Mesothelial cell of epicardium (in vitro differentiated cells): Measurements from ENCODE around the gene ATCAY. TPM values are rescaled to one million over a fixed set of nuclear protein-coding genes. Genes with fewer than 3 reads are reported as not detected.
"Not testable (repeated sequence)": the region's sequence is repeated elsewhere in the genome, so short reads cannot be mapped to it uniquely, and the experiment has no call there.

Experiments used
- DNase-seq, 2 experiments: peaks; one replicate each; pipeline ENCODE4 v3.0.0; 2021; ENCODE audit warnings: low spot score in 2 of 2; ENCODE audit not compliant: unreplicated experiment in 2 of 2
- H3K27ac Mint-ChIP-seq: 2 replicates; pipeline ENCODE4 v1.8.0; 2021; ENCODE audit warnings: mixed read lengths
- H3K27me3 Mint-ChIP-seq: 2 replicates; pipeline ENCODE4 v1.8.0; 2021; ENCODE audit warnings: low read depth, mixed read lengths
- H3K36me3 Mint-ChIP-seq: 2 replicates; pipeline ENCODE4 v1.8.0; 2021; ENCODE audit warnings: mixed read lengths
- H3K4me1 Mint-ChIP-seq: 2 replicates; pipeline ENCODE4 v1.8.0; 2021; ENCODE audit warnings: mixed read lengths
- H3K4me3 Mint-ChIP-seq: 2 replicates; pipeline ENCODE4 v1.8.0; 2021; ENCODE audit warnings: mild to moderate bottlenecking, moderate library complexity, mixed read lengths
- H3K9me3 Mint-ChIP-seq: 2 replicates; pipeline ENCODE4 v1.8.0; 2021; ENCODE audit warnings: mixed read lengths
- total RNA-seq: library from RNA; stranded (reverse); gene quantifications from 3 replicates; pipeline ENCODE4 v1.2.1, GENCODE V29; 2021
- TF ChIP-seq, protein P1 (sequence below): fragments of 200-600 bp; sonication (generic); IDR thresholded peaks from one replicate; pipeline ENCODE4 v1.5.0; 2021; ENCODE audit warnings: antibody characterized with exemption; ENCODE audit not compliant: unreplicated experiment

Gene ATCAY
- total RNA-seq, 1 donor from 2014 or later, result not detected

GRCh38 chr19:3881272-3882040 lies 971 bp downstream of the ATCAY start:
- Mint-ChIP-seq H3K9me3 (no peaks in the 10 kb centered on the region), H3K27ac (no peak overlapping the region), H3K4me3 (no peak overlapping the region), H3K36me3 (no peaks in the 10 kb centered on the region), H3K27me3 (peaks cover 60% of the 10 kb centered on the region), H3K4me1 (peaks cover 7% of the 10 kb centered on the region)
- TF ChIP-seq, protein P1, sequence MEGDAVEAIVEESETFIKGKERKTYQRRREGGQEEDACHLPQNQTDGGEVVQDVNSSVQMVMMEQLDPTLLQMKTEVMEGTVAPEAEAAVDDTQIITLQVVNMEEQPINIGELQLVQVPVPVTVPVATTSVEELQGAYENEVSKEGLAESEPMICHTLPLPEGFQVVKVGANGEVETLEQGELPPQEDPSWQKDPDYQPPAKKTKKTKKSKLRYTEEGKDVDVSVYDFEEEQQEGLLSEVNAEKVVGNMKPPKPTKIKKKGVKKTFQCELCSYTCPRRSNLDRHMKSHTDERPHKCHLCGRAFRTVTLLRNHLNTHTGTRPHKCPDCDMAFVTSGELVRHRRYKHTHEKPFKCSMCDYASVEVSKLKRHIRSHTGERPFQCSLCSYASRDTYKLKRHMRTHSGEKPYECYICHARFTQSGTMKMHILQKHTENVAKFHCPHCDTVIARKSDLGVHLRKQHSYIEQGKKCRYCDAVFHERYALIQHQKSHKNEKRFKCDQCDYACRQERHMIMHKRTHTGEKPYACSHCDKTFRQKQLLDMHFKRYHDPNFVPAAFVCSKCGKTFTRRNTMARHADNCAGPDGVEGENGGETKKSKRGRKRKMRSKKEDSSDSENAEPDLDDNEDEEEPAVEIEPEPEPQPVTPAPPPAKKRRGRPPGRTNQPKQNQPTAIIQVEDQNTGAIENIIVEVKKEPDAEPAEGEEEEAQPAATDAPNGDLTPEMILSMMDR, result no peak
- no peak for DNase-seq

- Mint-ChIP-seq H3K4me3 (no peak overlapping the region), H3K36me3 (no peaks in the 10 kb centered on the region), H3K4me1 (peaks cover 7% of the 10 kb centered on the region), H3K9me3 (no peaks in the 10 kb centered on the region), H3K27me3 (peaks cover 59% of the 10 kb centered on the region), H3K27ac (no peak overlapping the region)
- no peak for DNase-seq
- TF ChIP-seq, protein P1, result no peak
Measured at GRCh38 chr19:3882041-3882384, 1.5 kb downstream of the ATCAY start.

- no peaks in the 10 kb centered on the region for H3K4me1 Mint-ChIP-seq
- H3K36me3 Mint-ChIP-seq, result no peaks in the 10 kb centered on the region
- H3K4me3 Mint-ChIP-seq, result no peak overlapping the region
- DNase-seq, result no peak
- no peak overlapping the region for H3K27ac Mint-ChIP-seq
- peaks cover 2% of the 10 kb centered on the region for H3K27me3 Mint-ChIP-seq
- no peaks in the 10 kb centered on the region for H3K9me3 Mint-ChIP-seq
- TF ChIP-seq, protein P1, result no peak
Measured at GRCh38 chr19:3890591-3890990, 10.1 kb downstream of the ATCAY start.

- H3K4me1 Mint-ChIP-seq, result no peaks in the 10 kb centered on the region
- H3K27me3 Mint-ChIP-seq, result peaks cover 2% of the 10 kb centered on the region
- DNase-seq, result no peak
- TF ChIP-seq, protein P1, result no peak
- no peak overlapping the region for H3K27ac Mint-ChIP-seq
- H3K9me3 Mint-ChIP-seq, result peaks cover 3% of the 10 kb centered on the region
- H3K36me3 Mint-ChIP-seq, result no peaks in the 10 kb centered on the region
- H3K4me3 Mint-ChIP-seq, result no peak overlapping the region
Measured at GRCh38 chr19:3893509-3894179, 13.2 kb downstream of the ATCAY start.

GRCh38 chr19:3894959-3895358 lies 14.5 kb downstream of the ATCAY start:
- not testable (repeated sequence) for H3K4me1 Mint-ChIP-seq, H3K9me3 Mint-ChIP-seq, H3K27me3 Mint-ChIP-seq, H3K4me3 Mint-ChIP-seq, H3K27ac Mint-ChIP-seq, H3K36me3 Mint-ChIP-seq, DNase-seq

DNA sequence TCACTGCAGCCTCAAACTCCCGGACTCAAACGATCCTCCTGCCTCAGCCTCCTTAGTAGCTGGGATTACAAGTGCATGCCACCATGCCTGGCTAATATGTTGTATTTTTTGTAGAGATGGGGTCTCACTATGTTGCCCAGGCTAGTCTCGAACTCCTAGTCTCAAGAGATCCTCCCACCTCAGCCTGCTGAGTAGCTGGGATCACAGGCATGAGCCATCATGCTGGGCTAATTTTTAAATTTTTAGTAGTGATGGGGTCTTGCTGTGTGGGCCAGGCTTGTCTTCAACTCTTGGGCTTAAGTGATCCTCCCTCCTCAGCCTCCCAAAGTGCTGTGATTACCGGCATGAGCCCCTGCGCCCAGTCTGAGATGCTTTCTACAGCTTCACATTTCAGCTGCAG lies 15.3 kb downstream of the ATCAY start:
- TF ChIP-seq, protein P1, result no peak
- no peak overlapping the region for H3K4me3 Mint-ChIP-seq
- H3K9me3 Mint-ChIP-seq, result peaks cover 7% of the 10 kb centered on the region
- no peaks in the 10 kb centered on the region for H3K4me1 Mint-ChIP-seq
- H3K36me3 Mint-ChIP-seq, result no peaks in the 10 kb centered on the region
- peaks cover 4% of the 10 kb centered on the region for H3K27me3 Mint-ChIP-seq
- no peak overlapping the region for H3K27ac Mint-ChIP-seq
- no peak for DNase-seq
